CD14-positive monocyte (primary cell): Measurements from ENCODE around the gene SBF2. TPM values are rescaled to one million over a fixed set of nuclear protein-coding genes. Genes with fewer than 3 reads are reported as not detected.

ENCODE experiments used
- DNase-seq, 3 donors: peaks; one replicate each; pipeline ENCODE4 v3.0.0-alpha.2; 2011 to 2022
- H2AFZ ChIP-seq: 2 replicates; pipeline ENCODE4 v1.6.0; 2012; ENCODE audit warnings: mild to moderate bottlenecking, low read depth, low read length, inconsistent platforms; ENCODE audit not compliant: insufficient read depth, poor library complexity, severe bottlenecking
- H3K27ac ChIP-seq, 2 donors: 1 replicate in 1 of 2; 2 replicates in 1 of 2; pipeline ENCODE4 v1.5.1; 2012 to 2013; ENCODE audit warnings: low read length in 2 of 2, control low read depth in 1 of 2, inconsistent platforms in 1 of 2, low read depth in 1 of 2, mild to moderate bottlenecking in 1 of 2
- H3K27me3 ChIP-seq, 2 donors: one replicate each; pipeline versions ENCODE4 v1.6.0 to v1.6.1; 2011 to 2013; ENCODE audit warnings: low read length in 2 of 2; ENCODE audit not compliant: control insufficient read depth in 2 of 2, insufficient read depth in 2 of 2
- H3K36me3 ChIP-seq, 2 donors: replicated peaks in 1 of 2; 1 replicate in 1 of 2; 2 replicates in 1 of 2; pipeline versions ENCODE4 v1.5.1 to v1.6.1; 2012 to 2013; ENCODE audit warnings: low read length in 2 of 2, control low read depth in 1 of 2, inconsistent platforms in 1 of 2, mild to moderate bottlenecking in 1 of 2; ENCODE audit not compliant: insufficient read depth in 2 of 2, control insufficient read depth in 1 of 2
- H3K4me1 ChIP-seq, 2 donors: 1 replicate in 1 of 2; 2 replicates in 1 of 2; pipeline versions ENCODE4 v1.5.1 to v1.6.1; 2012 to 2013; ENCODE audit warnings: low read length in 2 of 2, control low read depth in 1 of 2, inconsistent platforms in 1 of 2, mild to moderate bottlenecking in 1 of 2, moderate library complexity in 1 of 2; ENCODE audit not compliant: insufficient read depth in 2 of 2, control insufficient read depth in 1 of 2
- H3K4me2 ChIP-seq: replicated peaks from 2 replicates; pipeline ENCODE3; 2012; ENCODE audit warnings: low read length, moderate library complexity, mild to moderate bottlenecking; ENCODE audit not compliant: poor library complexity, severe bottlenecking; ENCODE audit errors: extremely low read depth
- H3K4me3 ChIP-seq, 3 experiments: fragments of 200-600 bp in 1 of 3; sonication (generic) in 1 of 3; replicated peaks in 1 of 3; 1 replicate in 2 of 3; 2 replicates in 1 of 3; pipeline ENCODE4 v1.5.1; 2011 to 2013; ENCODE audit warnings: low read length in 3 of 3, mild to moderate bottlenecking in 3 of 3, control low read depth in 2 of 3, low read depth in 2 of 3, inconsistent platforms in 1 of 3, moderate library complexity in 1 of 3
- H3K79me2 ChIP-seq: 2 replicates; pipeline ENCODE4 v1.6.0; 2012; ENCODE audit warnings: mild to moderate bottlenecking, control low read depth, inconsistent platforms, low read length, moderate library complexity; ENCODE audit not compliant: insufficient read depth
- H3K9ac ChIP-seq: 2 replicates; pipeline ENCODE4 v1.6.0; 2017; ENCODE audit warnings: low read length, mild to moderate bottlenecking; ENCODE audit not compliant: insufficient read depth, poor library complexity, severe bottlenecking
- H3K9me3 ChIP-seq, 2 donors: replicated peaks in 1 of 2; 1 replicate in 1 of 2; 2 replicates in 1 of 2; pipeline versions ENCODE4 v1.5.1 to v1.6.1; 2012 to 2013; ENCODE audit warnings: low read length in 2 of 2, control low read depth in 1 of 2; ENCODE audit not compliant: control insufficient read depth in 1 of 2, insufficient read depth in 1 of 2
- H4K20me1 ChIP-seq: 2 replicates; pipeline ENCODE4 v1.6.0; 2012; ENCODE audit warnings: mild to moderate bottlenecking, low read length, control low read depth, moderate library complexity; ENCODE audit not compliant: insufficient read depth
- H3K27ac Mint-ChIP-seq, 7 donors: one replicate each; pipeline ENCODE4 v1.8.0; 2020; ENCODE audit warnings: mild to moderate bottlenecking in 7 of 7, mixed read lengths in 7 of 7, moderate library complexity in 6 of 7, inconsistent platforms in 2 of 7
- H3K27me3 Mint-ChIP-seq, 3 donors: one replicate each; pipeline ENCODE4 v1.8.0; 2021 to 2022; ENCODE audit warnings: low read depth in 3 of 3, mild to moderate bottlenecking in 3 of 3, mixed read lengths in 3 of 3, moderate library complexity in 3 of 3, inconsistent platforms in 1 of 3
- H3K36me3 Mint-ChIP-seq, 2 donors: one replicate each; pipeline ENCODE4 v1.8.0; 2020; ENCODE audit warnings: mixed read lengths in 2 of 2, inconsistent platforms in 1 of 2, mild to moderate bottlenecking in 1 of 2
- H3K4me1 Mint-ChIP-seq: one replicate; pipeline ENCODE4 v1.8.0; 2020; ENCODE audit warnings: mild to moderate bottlenecking, mixed read lengths
- H3K4me3 Mint-ChIP-seq, 2 donors: one replicate each; pipeline ENCODE4 v1.8.0; 2020; ENCODE audit warnings: mild to moderate bottlenecking in 2 of 2, mixed read lengths in 2 of 2, moderate library complexity in 1 of 2
- H3K9me3 Mint-ChIP-seq, 7 donors: one replicate each; pipeline ENCODE4 v1.8.0; 2020 to 2022; ENCODE audit warnings: mixed read lengths in 7 of 7, mild to moderate bottlenecking in 6 of 7, moderate library complexity in 6 of 7, inconsistent platforms in 2 of 7
- WGBS: methylation state at CpG from one replicate; pipeline ENCODE4 v1.1.5; 2013; ENCODE audit warnings: missing lambda C conversion rate; ENCODE audit not compliant: insufficient coverage; 5-methylcytosine and 5-hydroxymethylcytosine counted together
- intact Hi-C, 2 donors: fragments of 100-400 bp; cut with micrococcal nuclease; formaldehyde crosslinking; loops; one replicate each; pipeline versions ENCODE4 v1.15.0 to v1.15.1; 2023
- polyA plus RNA-seq, 3 donors: library from polyadenylated mRNA; depleted of rRNA in 1 of 3; unstranded in 2 of 3; stranded (reverse) in 1 of 3; fragments of 300-500 nt in 2 of 3; fragments of >200 nt in 1 of 3; fragmentation: Illumina TruSeq in 2 of 3; gene quantifications; 1 replicate in 2 of 3; 2 replicates in 1 of 3; pipeline ENCODE4 v1.2.3, GENCODE V29; 2012 to 2021
- TF ChIP-seq, protein P1 (sequence below): fragments of 200-600 bp; IDR thresholded peaks from one replicate; pipeline ENCODE4 v1.8.0; 2022; ENCODE audit warnings: antibody characterized with exemption, mild to moderate bottlenecking

SBF2 gene
- polyA plus RNA-seq, 3 donors = 8.9 to 30.7 (median 16.4) TPM

DNA sequence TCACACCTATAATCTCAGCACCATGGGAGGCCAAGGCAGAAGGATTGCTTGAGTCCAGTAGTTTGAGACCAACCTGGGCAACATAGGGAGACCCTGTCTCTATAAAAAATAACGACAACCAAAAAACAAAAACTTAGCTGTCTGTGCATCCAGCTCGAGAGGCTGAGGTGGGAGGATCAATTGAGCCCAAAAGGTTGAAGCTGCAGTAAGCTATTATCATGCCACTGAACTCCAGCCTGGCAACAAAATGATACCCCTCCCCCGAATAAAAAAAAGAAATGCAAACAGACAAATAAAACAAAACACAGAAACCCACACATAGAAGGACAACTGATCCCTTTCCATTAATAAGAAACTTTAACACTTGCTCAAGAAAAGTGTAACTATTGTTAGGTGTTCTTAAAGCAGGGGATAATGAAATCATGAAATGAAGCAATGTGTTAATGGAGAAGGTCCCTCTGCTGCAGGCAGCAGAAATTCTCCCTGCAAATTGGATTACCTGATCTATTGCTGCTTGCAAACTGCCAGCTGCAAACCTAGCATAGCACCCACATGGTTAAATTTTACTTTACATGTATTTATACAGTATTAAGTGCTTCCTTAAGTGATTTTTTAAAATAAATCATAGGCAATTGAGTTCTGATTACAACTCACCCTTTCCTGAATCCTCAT lies 226.3 kb downstream of the SBF2 start:
- peak overlapping the region in 1 of 7 donors; percentile 47 for H3K27ac Mint-ChIP-seq
- intact Hi-C loops = no loop called here
- TF ChIP-seq, protein P1, sequence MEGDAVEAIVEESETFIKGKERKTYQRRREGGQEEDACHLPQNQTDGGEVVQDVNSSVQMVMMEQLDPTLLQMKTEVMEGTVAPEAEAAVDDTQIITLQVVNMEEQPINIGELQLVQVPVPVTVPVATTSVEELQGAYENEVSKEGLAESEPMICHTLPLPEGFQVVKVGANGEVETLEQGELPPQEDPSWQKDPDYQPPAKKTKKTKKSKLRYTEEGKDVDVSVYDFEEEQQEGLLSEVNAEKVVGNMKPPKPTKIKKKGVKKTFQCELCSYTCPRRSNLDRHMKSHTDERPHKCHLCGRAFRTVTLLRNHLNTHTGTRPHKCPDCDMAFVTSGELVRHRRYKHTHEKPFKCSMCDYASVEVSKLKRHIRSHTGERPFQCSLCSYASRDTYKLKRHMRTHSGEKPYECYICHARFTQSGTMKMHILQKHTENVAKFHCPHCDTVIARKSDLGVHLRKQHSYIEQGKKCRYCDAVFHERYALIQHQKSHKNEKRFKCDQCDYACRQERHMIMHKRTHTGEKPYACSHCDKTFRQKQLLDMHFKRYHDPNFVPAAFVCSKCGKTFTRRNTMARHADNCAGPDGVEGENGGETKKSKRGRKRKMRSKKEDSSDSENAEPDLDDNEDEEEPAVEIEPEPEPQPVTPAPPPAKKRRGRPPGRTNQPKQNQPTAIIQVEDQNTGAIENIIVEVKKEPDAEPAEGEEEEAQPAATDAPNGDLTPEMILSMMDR = no peak

DNA sequence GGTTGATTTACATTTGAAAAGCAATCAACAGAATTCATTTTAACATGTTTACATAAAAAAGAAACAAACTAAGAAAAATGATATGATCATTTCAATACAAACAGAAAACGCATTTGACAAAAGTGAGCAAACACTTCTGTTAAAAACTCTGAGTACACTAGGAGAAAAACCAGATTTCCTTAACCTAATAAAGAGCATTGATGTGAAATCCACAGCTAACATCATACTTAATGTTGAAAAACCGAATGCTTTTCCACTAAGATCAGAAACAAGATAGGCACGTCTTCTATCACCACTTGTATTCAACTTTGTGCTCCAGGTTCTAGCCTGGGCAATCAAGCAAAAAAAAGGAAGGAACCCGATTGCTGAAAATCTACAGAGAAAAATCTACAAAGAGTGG lies 227.6 kb downstream of the SBF2 start:
- WGBS = 83% methylated on average over 1 of the region's 4 CpGs
- peaks cover 3 to 4% of the 10 kb centered on the region in 2 donors for H3K9me3 ChIP-seq
- peak overlapping the region in 1 of 7 donors; percentile 14 for H3K27ac Mint-ChIP-seq

More for the DNA sequence above, 226.3 kb downstream of the SBF2 start:
- no peaks in the 10 kb centered on the region for H3K36me3 ChIP-seq
- H2AFZ ChIP-seq = no peak overlapping the region
- H3K79me2 ChIP-seq = no peaks in the 10 kb centered on the region
- H3K9me3 ChIP-seq = peaks cover 0 to 3% of the 10 kb centered on the region in 2 donors
- Mint-ChIP-seq H3K4me3 (no peak overlapping the region), H3K9me3 (peaks cover 5 to 13% (median 7%) of the 10 kb centered on the region in 7 donors), H3K4me1 (no peaks in the 10 kb centered on the region), H3K27me3 (peaks cover 0 to 1% (median 0%) of the 10 kb centered on the region in 3 donors), H3K36me3 (no peaks in the 10 kb centered on the region)
- no peak overlapping the region for H3K27ac ChIP-seq
- peaks cover 28% of the 10 kb centered on the region for H4K20me1 ChIP-seq
- no peak overlapping the region for H3K9ac ChIP-seq
- no peak overlapping the region for H3K4me2 ChIP-seq
- no peak for DNase-seq
- no peak overlapping the region for H3K4me3 ChIP-seq
- H3K4me1 ChIP-seq = no peaks in the 10 kb centered on the region
- no CpG with 5 or more reads among the region's 3 CpGs for WGBS
- H3K27me3 ChIP-seq = no peaks in the 10 kb centered on the region

More for the DNA sequence above, 227.6 kb downstream of the SBF2 start:
- Mint-ChIP-seq H3K4me1 (no peaks in the 10 kb centered on the region), H3K36me3 (no peaks in the 10 kb centered on the region), H3K27me3 (peaks cover 0 to 1% (median 0%) of the 10 kb centered on the region in 3 donors), H3K4me3 (no peak overlapping the region), H3K9me3 (peaks cover 4 to 20% (median 15%) of the 10 kb centered on the region in 7 donors)
- peaks cover 4% of the 10 kb centered on the region for H3K79me2 ChIP-seq
- H4K20me1 ChIP-seq = peaks cover 26% of the 10 kb centered on the region
- H3K36me3 ChIP-seq = no peaks in the 10 kb centered on the region
- intact Hi-C loops = no loop called here
- no peak overlapping the region for H2AFZ ChIP-seq
- H3K27me3 ChIP-seq = no peaks in the 10 kb centered on the region
- no peak overlapping the region for H3K4me3 ChIP-seq
- H3K4me1 ChIP-seq = no peaks in the 10 kb centered on the region
- TF ChIP-seq, protein P1 = no peak
- no peak overlapping the region for H3K4me2 ChIP-seq
- no peak overlapping the region for H3K27ac ChIP-seq
- no peak overlapping the region for H3K9ac ChIP-seq
- no peak for DNase-seq
